ENCODE data around the gene COL28A1.
A peak's percentile ranks its signal among the peaks of the same experiment; 100 is the strongest.

Gene COL28A1

GRCh38 chr7:7535691-7536090 lies at the start of gene COL28A1:
TSS of gene COL28A1 (minus strand) at chr7:7535873. CDS start at chr7:7532875, 2,998 bp downstream.
- no peak for DNase-seq (ENCODE audit: low read depth in 2 of 2)

DNA sequence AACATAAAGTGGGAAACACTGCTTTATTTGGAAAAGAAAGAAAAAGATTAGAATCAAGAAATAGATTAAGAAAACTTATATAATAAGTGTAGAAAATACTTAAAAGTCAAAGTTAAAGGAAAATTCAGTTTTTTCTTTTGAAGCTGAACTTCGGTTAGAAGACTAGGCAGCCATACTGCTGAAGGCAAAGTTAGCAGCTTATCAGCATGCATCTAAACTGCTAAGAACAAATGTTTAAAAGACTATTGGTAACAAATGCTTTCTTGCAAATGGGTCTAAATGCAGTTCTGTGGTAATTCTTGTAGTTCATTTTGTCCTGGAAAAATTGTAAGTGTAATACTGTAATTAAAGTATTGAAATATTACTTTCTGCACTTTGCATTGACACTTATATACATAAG lies 49.0 kb upstream of the COL28A1 start:
- no peak for DNase-seq (ENCODE audit: low read depth in 2 of 2)

- DNase-seq (ENCODE audit: low read depth in 2 of 2) = no peak
Observed at GRCh38 chr7:7583731-7584130, 48.1 kb upstream of the COL28A1 start.

DNA sequence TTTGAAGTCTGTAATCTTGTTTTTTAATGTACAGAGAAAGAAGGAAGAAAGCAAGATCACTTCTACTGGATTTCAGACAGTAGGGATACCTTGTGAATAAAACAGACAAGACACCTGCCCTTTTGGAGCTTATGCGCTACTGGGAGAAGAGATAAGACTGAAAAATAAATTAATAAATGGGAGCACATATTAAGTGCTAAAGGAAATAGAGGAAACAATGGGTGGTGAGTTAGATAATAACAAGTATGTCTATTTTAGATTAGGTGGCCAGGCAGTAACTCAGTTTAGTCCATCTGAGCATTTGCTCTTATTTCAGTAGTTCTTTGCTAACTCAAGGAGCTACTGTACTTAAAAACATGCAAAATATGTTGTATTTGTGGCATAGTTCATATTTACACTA lies 46.9 kb upstream of the COL28A1 start:
- no peak for DNase-seq (ENCODE audit: low read depth in 2 of 2)

DNA sequence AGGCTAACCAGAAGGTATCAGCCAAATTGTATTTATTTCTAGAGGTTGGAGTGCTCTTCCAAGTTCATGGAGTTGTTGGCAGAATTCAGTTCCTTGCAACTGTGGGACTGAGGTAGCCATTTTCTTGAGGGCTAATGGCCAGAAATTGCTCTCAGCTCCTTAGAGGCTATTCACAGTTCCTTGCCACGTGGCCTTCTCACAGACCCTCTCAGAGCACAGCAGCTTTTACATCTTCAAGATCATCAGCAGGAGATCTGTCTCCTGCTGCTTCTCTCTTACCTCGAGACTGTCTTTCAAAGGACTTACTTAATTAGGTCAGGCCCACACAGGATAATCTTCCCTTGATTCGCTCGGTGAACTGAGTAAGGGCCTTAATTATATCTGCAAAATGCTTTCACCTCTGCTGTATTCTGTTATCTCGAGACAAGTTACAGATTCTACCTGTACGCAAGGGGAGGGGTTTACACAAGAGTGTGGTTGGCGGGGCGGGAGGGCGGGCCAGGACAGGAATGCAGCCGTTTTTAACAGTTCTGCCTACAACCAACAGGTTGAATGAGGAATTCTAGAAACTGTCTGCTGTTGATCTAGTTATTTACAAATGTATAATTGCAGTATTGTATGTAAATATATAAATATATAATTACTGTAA lies 46.0 kb upstream of the COL28A1 start:
- no peak for DNase-seq (ENCODE audit: low read depth in 2 of 2)

GRCh38 chr7:7579638-7580037 lies 44.0 kb upstream of the COL28A1 start:
- no peak for DNase-seq (ENCODE audit: low read depth in 2 of 2)

DNA sequence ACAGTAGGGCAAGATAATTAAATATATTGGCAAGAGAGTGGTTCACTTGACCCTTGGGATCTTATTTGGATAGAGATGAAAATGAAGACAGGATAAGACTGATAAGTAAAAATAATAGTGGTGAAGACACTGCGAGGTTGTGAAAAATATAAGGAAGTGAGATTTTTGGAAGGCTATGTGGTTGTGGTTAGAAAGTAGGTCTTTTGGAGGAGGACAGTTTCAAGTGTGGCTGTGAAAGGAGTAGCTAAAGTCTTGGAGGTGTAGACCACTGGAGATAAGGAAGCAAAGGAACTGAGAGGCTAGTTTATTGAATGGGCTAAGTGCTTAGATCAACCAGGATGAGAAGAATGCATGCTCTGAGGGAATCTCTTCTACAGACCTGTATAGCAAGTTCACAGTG lies 42.2 kb upstream of the COL28A1 start:
- DNase-seq (ENCODE audit: low read depth in 2 of 2) = no peak

DNA sequence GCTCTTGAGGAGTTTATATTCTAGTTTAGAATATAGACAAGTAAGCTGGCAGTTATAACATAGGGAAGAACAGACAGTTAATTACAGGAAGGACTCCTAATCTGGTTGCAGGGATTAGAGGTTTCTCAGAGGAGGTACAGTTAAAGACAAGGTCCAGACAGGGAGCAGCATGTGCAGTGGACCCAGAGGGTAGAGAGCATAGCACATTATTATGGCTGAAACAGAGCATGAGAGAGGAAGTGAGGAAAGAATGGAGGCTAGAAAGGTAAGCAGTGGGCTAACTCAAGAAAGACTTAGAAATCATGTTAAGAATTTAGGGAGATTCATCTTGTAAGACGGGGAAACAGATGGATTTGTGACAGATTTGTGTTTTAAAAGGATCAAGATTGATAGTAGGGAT lies 40.7 kb upstream of the COL28A1 start:
- no peak for DNase-seq (ENCODE audit: low read depth in 2 of 2)

GRCh38 chr7:7573701-7574100 lies 38.0 kb upstream of the COL28A1 start:
- no peak for DNase-seq (ENCODE audit: low read depth in 2 of 2)

DNA sequence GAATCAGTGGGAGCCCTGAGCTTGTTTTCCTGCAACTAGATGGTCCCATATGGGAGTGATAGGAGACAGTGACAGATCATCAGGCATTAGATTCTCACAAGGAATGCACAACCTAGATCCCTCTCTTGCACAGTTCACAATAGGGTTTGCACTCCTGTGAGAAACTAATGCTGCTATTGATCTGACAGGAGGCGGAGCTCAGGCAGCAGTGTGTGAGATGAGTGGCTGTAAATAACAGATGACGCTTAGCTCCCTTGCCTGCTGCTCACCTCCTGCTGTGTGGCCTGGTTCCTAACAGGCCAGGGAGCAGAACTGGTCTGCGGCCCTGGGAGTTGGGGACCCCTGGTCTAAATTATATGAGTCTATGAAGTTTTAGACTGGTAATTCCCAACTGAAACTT lies 34.9 kb upstream of the COL28A1 start:
- no peak for DNase-seq (ENCODE audit: low read depth in 2 of 2)

DNA sequence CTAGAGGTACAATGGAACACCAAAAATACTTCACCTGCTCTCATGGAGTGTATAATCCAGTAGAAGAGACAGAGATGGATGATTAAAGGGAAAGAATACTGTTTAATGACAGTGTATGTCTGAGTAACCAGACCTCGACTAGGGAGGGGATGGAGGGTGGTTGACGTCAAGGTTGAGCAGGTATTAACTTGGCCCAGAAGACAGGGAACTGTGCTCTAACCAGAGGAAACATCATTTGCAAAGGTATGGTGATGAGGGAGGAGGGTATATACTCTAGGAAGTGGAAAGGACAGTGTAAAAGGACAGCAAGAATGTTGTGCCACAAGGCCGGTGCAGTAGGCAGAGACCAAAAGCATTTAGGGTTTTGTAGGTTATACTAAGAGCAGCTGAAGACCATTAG lies 33.9 kb upstream of the COL28A1 start:
- no peak for DNase-seq (ENCODE audit: low read depth in 2 of 2)

GRCh38 chr7:7569081-7569527 lies 33.4 kb upstream of the COL28A1 start:
- no peak for DNase-seq (ENCODE audit: low read depth in 2 of 2)

- no peak for DNase-seq (ENCODE audit: low read depth in 2 of 2)
Observed at GRCh38 chr7:7568553-7568952, 32.9 kb upstream of the COL28A1 start.

GRCh38 chr7:7567898-7568531 lies 32.3 kb upstream of the COL28A1 start:
- no peak for DNase-seq (ENCODE audit: low read depth in 2 of 2)

- peak; percentile 56 to 78 for DNase-seq (ENCODE audit: low read depth in 2 of 2)
Observed at GRCh38 chr7:7566651-7567611, 31.3 kb upstream of the COL28A1 start, which contains the start of gene MIOS. TSS of gene MIOS (plus strand) at chr7:7566884. CDS start at chr7:7572476, 5,592 bp downstream.

- DNase-seq (ENCODE audit: low read depth in 2 of 2) = no peak
Observed at GRCh38 chr7:7565746-7566650, 30.3 kb upstream of the COL28A1 start.

GRCh38 chr7:7565018-7565680 lies 29.5 kb upstream of the COL28A1 start:
- DNase-seq (ENCODE audit: low read depth in 2 of 2) = no peak

DNA sequence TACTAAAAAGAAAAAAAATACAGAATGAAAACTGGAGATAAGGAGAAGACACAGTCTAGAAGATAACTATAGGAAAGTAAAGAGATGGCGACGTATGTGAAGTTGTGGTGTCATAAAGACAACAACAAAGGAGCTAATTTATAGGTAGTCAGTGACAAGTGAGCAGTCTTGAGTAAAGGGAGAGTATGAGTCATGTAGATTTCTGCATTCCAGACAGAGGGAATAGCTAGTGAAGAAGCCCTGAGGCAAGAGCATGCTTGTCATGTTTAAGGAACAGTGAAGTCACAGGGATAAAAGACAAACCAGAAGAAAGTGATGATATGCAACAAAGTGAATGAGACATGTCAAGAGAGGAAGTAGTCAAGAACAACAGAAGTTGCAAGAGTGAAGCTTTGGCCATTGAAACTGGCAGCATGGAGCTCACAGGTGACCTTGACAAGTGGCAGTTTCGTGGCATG lies 28.7 kb upstream of the COL28A1 start:
- DNase-seq (ENCODE audit: low read depth in 2 of 2) = no peak

- no peak for DNase-seq (ENCODE audit: low read depth in 2 of 2)
Observed at GRCh38 chr7:7563813-7564212, 28.1 kb upstream of the COL28A1 start.

DNA sequence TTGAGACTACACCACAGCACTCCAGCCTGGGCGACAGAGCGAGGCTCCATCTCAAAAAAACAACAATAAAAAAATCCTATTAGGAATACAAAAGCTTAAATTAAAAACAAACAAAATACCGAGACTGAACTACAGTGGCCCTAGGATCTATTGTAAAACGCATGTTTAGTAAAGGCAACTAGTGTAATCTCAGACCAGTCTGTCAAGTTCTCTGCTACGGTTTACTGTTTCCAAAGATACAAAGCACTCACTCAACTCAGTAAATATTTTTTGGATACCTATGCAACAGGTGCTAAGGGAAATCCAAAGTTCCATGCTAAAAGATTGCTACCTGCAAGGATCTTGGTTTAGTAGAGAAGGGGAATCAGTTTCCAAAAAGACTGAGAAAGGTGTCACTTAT lies 27.6 kb upstream of the COL28A1 start:
- no peak for DNase-seq (ENCODE audit: low read depth in 2 of 2)

DNA sequence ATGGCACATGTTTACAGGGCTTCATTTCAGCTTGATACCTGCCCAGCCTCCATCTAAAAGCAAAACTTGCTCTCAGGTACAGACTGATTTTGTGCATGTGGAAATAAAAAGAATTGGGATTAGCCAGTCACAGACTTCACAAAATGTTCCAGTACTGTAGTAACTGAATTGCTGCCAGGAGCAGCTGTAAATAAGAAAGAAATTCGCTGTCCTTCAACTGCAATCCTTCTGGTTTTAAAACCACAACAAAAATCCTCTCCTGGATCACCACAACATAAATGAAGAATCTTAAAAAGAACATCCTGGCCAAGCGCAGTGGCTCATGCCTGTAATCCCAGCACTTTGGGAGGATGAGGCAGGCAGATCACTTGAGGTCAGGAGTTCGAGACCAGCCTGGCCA lies 27.1 kb upstream of the COL28A1 start:
- DNase-seq (ENCODE audit: low read depth in 2 of 2) = no peak
